Esophagus squamous epithelium (tissue), 4 donors: ENCODE data around the gene FNTB.

ENCODE experiments used
- CTCF ChIP-seq, 6 experiments: fragments of 450-650 bp in 4 of 6; fragments of 200-600 bp in 2 of 6; sonication (generic) in 2 of 6; IDR thresholded peaks; one replicate each; pipeline ENCODE4 v1.5.1; 2016 to 2019; ENCODE audit warnings: antibody characterized with exemption in 6 of 6, mild to moderate bottlenecking in 4 of 6, moderate library complexity in 4 of 6
- POLR2A ChIP-seq, 4 donors: fragments of 450-650 bp; IDR thresholded peaks; one replicate each; pipeline ENCODE4 v1.6.1; 2017; ENCODE audit warnings: antibody characterized with exemption in 4 of 4, mild to moderate bottlenecking in 4 of 4, moderate library complexity in 3 of 4

- TF ChIP-seq CTCF (IDR thresholded peaks at IDR 0.05) (no peak), POLR2A (IDR thresholded peaks at IDR 0.05) (no peak)
Measured at GRCh38 chr14:65010211-65010931, 23.7 kb downstream of the FNTB start.
